NCI-H446 (cell line): Measurements from ENCODE around the gene AOC2.
"Not testable (repeated sequence)": the region's sequence is repeated elsewhere in the genome, so short reads cannot be mapped to it uniquely, and the experiment has no call there.

Experiments used
- DNase-seq, 2 experiments: peaks; one replicate each; lab custom pipeline; 2025; lab: John Stamatoyannopoulos, UW

AOC2 gene

GRCh38 chr17:42855048-42855596 is 10.7 kb downstream of the AOC2 start:
- DNase-seq: no peak

- not testable (repeated sequence) for DNase-seq
Measured at GRCh38 chr17:42856093-42856492, 11.7 kb downstream of the AOC2 start.

GRCh38 chr17:42856516-42856915 is 12.1 kb downstream of the AOC2 start:
- not testable (repeated sequence) for DNase-seq

GRCh38 chr17:42857389-42857788 is 13.0 kb downstream of the AOC2 start:
- no peak for DNase-seq

GRCh38 chr17:42865638-42866094 is 21.3 kb downstream of the AOC2 start:
- no peak for DNase-seq

GRCh38 chr17:42866216-42866615 is 21.8 kb downstream of the AOC2 start:
- DNase-seq: no peak

- no peak for DNase-seq
Measured at GRCh38 chr17:42866631-42867575, 22.5 kb downstream of the AOC2 start.

GRCh38 chr17:42867694-42868261 is 23.4 kb downstream of the AOC2 start:
- not testable (repeated sequence) for DNase-seq

GRCh38 chr17:42868338-42868737 is 24.0 kb downstream of the AOC2 start:
- no peak for DNase-seq

- DNase-seq: no peak
Measured at GRCh38 chr17:42871647-42872046, 27.3 kb downstream of the AOC2 start.

- no peak for DNase-seq
Measured at GRCh38 chr17:42872251-42872965, 28.0 kb downstream of the AOC2 start.

- DNase-seq: no peak
Measured at GRCh38 chr17:42873315-42873714, 28.9 kb downstream of the AOC2 start.

GRCh38 chr17:42873932-42874695 is 29.7 kb downstream of the AOC2 start:
- DNase-seq: not testable (repeated sequence)

- DNase-seq: no peak
Measured at GRCh38 chr17:42877037-42877436, 32.7 kb downstream of the AOC2 start.

- no peak for DNase-seq
Measured at GRCh38 chr17:42878123-42878880, 33.9 kb downstream of the AOC2 start.

- DNase-seq: no peak
Measured at GRCh38 chr17:42878924-42879595, 34.7 kb downstream of the AOC2 start.

- no peak for DNase-seq
Measured at GRCh38 chr17:42879596-42879985, 35.2 kb downstream of the AOC2 start.

GRCh38 chr17:42880776-42881310 is 36.5 kb downstream of the AOC2 start:
- DNase-seq: no peak

GRCh38 chr17:42881706-42882105 is 37.3 kb downstream of the AOC2 start:
- not testable (repeated sequence) for DNase-seq

GRCh38 chr17:42882166-42882565 is 37.8 kb downstream of the AOC2 start:
- DNase-seq: no peak
